Neural crest cell (in vitro differentiated cells): ENCODE results near the gene A4GNT. TPM values are rescaled to one million over a fixed set of nuclear protein-coding genes. Genes with fewer than 3 reads are reported as not detected.
"Not testable (repeated sequence)": the region's sequence is repeated elsewhere in the genome, so short reads cannot be mapped to it uniquely, and the experiment has no call there.

Experiments used
- DNase-seq: peaks from one replicate; pipeline ENCODE4 v3.0.0; 2021; ENCODE audit warnings: low read depth, mixed read lengths, low spot score
- H3K27ac Mint-ChIP-seq: one replicate; pipeline ENCODE4 v1.8.0; 2021; ENCODE audit warnings: mild to moderate bottlenecking, mixed read lengths; ENCODE audit not compliant: unreplicated experiment
- H3K27me3 Mint-ChIP-seq: 2 replicates; pipeline ENCODE4 v1.8.0; 2021; ENCODE audit warnings: low read depth, mild to moderate bottlenecking, mixed read lengths
- H3K36me3 Mint-ChIP-seq: 2 replicates; pipeline ENCODE4 v1.8.0; 2021; ENCODE audit warnings: low read depth, mild to moderate bottlenecking, mixed read lengths
- H3K4me1 Mint-ChIP-seq: 2 replicates; pipeline ENCODE4 v1.8.0; 2021; ENCODE audit warnings: mixed read lengths
- H3K4me3 Mint-ChIP-seq: one replicate; pipeline ENCODE4 v1.8.0; 2021; ENCODE audit warnings: mild to moderate bottlenecking, mixed read lengths
- H3K9me3 Mint-ChIP-seq: 2 replicates; pipeline ENCODE4 v1.8.0; 2021; ENCODE audit warnings: mixed read lengths
- total RNA-seq: library from RNA; stranded (reverse); gene quantifications from 2 replicates; pipeline ENCODE4 v1.2.1, GENCODE V29; 2021
- TF ChIP-seq, protein P1 (sequence below): fragments of 200-600 bp; sonication (generic); conservative IDR thresholded peaks from 2 replicates; pipeline ENCODE4 v1.5.0; 2021; ENCODE audit warnings: antibody characterized with exemption, mild to moderate bottlenecking

Gene A4GNT
- total RNA-seq, 1 donor from 2014 or later: not detected

DNA sequence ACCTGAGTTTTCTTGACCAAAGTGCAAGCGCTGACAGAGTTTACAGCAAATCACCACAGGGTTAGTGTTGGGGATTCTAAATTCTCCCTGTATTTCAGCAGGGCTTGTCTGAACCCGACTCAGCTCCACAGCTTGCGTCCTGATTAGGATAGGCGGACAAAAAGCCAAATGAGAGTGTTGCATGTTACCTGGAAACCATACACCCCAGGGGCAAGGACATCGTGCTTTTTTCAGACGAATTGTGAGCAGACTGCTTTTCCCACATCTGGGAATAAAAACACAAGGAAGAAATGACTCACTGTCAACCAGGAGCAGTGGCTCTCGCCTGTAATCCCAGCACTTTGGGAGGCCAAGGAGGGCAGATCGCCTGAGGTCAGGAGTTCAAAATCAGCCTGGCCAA is 19.8 kb downstream of the A4GNT start:
- Mint-ChIP-seq H3K4me3 (peak overlapping the region; percentile 61), H3K4me1 (peaks cover 30% of the 10 kb centered on the region), H3K27me3 (no peaks in the 10 kb centered on the region), H3K27ac (no peak overlapping the region), H3K36me3 (peaks cover 7% of the 10 kb centered on the region), H3K9me3 (no peaks in the 10 kb centered on the region)
- DNase-seq: no peak
- TF ChIP-seq, protein P1, sequence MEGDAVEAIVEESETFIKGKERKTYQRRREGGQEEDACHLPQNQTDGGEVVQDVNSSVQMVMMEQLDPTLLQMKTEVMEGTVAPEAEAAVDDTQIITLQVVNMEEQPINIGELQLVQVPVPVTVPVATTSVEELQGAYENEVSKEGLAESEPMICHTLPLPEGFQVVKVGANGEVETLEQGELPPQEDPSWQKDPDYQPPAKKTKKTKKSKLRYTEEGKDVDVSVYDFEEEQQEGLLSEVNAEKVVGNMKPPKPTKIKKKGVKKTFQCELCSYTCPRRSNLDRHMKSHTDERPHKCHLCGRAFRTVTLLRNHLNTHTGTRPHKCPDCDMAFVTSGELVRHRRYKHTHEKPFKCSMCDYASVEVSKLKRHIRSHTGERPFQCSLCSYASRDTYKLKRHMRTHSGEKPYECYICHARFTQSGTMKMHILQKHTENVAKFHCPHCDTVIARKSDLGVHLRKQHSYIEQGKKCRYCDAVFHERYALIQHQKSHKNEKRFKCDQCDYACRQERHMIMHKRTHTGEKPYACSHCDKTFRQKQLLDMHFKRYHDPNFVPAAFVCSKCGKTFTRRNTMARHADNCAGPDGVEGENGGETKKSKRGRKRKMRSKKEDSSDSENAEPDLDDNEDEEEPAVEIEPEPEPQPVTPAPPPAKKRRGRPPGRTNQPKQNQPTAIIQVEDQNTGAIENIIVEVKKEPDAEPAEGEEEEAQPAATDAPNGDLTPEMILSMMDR: no peak

DNA sequence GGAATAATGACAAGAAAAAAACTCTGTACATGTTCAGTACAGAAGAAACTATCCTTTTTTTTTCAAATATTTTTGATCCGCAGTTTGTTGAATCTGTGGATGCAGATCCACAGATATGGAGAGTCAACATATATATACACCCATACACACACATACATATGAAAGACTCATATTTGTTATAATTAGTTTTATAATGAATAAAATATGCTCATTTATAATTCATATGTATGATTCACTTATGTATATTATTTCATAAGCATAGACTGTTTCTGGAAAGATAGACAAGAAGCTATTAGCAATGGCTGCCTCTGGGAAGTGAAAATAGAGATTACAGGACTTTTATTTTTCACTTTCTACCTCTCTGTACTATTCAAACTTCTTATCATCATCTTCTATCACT is 26.6 kb downstream of the A4GNT start:
- DNase-seq: no peak
- no peaks in the 10 kb centered on the region for H3K4me1 Mint-ChIP-seq
- H3K36me3 Mint-ChIP-seq: peaks cover 12% of the 10 kb centered on the region
- H3K4me3 Mint-ChIP-seq: no peak overlapping the region
- no peak overlapping the region for H3K27ac Mint-ChIP-seq
- H3K9me3 Mint-ChIP-seq: no peaks in the 10 kb centered on the region
- no peaks in the 10 kb centered on the region for H3K27me3 Mint-ChIP-seq
- TF ChIP-seq, protein P1: no peak

DNA sequence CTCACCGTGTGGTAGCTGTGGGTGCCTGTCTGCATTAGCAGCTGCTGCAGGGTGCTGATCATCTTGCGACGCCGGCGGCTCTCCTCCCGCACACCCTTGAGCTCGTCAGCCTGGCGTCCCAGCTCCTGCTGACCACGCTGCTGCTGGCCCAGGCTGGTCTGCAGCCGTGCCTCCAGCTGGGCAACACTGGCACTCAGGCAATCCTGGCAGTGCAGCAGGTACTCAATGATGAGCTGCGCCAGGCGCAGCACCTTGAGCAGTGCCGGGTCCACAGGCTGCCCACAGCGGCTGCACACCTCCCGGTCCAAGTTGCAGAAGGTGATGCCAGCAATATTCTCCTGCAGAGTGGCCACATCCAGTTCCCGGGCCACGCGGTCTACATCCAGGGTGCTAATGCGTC is 28.7 kb downstream of the A4GNT start:
- H3K36me3 Mint-ChIP-seq: peaks cover 14% of the 10 kb centered on the region
- H3K27ac Mint-ChIP-seq: no peak overlapping the region
- no peaks in the 10 kb centered on the region for H3K9me3 Mint-ChIP-seq
- DNase-seq: no peak
- TF ChIP-seq, protein P1: no peak
- no peaks in the 10 kb centered on the region for H3K27me3 Mint-ChIP-seq
- H3K4me3 Mint-ChIP-seq: no peak overlapping the region
- no peaks in the 10 kb centered on the region for H3K4me1 Mint-ChIP-seq

DNA sequence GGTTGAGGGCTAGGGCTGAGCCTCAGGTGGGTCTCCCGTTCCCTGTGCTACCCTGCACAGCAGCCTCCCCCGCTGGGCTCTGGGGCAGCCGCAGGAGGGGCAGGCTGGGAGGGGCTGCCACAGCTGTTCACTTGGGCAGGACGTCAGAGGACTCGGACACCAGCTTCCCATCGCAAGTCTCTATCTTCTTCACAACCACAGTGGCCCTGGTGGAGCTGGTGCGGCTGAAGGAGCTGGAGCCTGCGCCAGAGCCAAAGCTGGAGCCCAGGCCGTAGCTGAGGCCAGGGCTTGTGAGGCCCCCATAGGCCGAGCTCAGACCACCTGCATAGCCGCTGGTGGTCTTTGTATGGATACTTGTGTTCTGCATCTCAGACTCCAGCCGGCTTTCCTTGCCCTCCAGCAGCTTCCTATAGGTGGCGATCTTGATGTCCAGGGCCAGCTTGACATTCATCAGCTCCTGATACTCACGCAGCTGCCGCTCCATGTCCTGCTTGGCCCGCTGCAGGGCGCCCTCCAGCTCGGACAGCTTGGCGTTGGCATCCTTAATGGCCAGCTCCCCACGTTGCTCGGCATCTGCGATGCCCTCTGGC is 30.7 kb downstream of the A4GNT start:
- not testable (repeated sequence) for H3K4me1 Mint-ChIP-seq, H3K27me3 Mint-ChIP-seq
- H3K27ac Mint-ChIP-seq: peak overlapping the region; percentile 67

DNA sequence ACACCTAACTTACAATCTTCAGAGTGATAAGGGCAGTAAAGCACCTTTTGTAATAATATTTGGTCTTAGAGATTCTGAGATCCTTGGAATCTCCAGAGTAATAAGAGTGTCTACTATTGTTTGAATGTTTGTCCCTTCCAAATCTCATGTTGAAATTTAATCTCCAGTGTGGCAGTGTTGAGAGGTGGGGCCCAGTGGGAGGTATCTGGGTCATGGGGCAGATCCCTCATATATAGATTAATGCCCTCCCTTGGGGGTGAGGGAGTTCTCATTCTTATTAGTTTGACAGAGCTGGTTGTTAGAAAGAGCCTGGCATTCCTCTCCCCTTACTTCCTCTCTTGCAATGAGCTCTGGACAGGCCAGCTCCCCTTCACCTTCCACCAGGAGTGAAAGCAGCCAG is 32.8 kb downstream of the A4GNT start:
- no peaks in the 10 kb centered on the region for H3K27me3 Mint-ChIP-seq
- H3K36me3 Mint-ChIP-seq: peaks cover 18% of the 10 kb centered on the region
- H3K4me1 Mint-ChIP-seq: no peaks in the 10 kb centered on the region
- H3K9me3 Mint-ChIP-seq: no peaks in the 10 kb centered on the region
- no peak overlapping the region for H3K4me3 Mint-ChIP-seq
- peak overlapping the region; percentile 21 for H3K27ac Mint-ChIP-seq
- DNase-seq: no peak
- TF ChIP-seq, protein P1: no peak

More for the DNA sequence above, 30.7 kb downstream of the A4GNT start:
- H3K9me3 Mint-ChIP-seq, H3K4me3 Mint-ChIP-seq, DNase-seq: not testable (repeated sequence)
- TF ChIP-seq, protein P1: peak; percentile 26
- peaks cover 11% of the 10 kb centered on the region for H3K36me3 Mint-ChIP-seq
